Measurements from ENCODE around the gene TRIL. TPM values are rescaled to one million over a fixed set of nuclear protein-coding genes. Genes with fewer than 3 reads are reported as not detected.

The TRIL gene
- total and polyA plus RNA-seq, 8 donors = 0.92 to 26.1 (median 1.3) TPM; not detected in 1

DNA sequence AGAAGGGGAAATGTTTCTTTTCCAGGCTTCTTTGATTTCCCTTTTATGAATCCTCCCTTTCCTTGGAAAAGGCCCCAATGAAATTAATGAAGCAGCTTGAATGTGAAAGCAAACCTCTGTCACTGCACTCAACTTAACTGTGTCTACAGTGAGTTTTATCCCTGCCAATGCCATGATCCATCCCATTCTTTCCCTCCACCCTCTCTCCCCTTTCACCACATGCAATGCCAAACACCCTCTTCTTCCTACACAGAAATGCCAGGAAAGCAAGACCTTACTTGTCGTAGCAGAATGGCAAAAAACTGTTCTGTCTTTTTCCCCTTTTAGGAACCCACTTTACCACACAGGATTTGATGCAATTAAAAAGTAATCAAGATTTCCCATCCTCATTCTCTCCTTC is 47.3 kb upstream of the TRIL start:
- Histone ChIP-seq H3K9me3 (no peaks in the 10 kb centered on the region), H3K36me3 (no peaks in the 10 kb centered on the region), H3K4me3 (no peak overlapping the region), H3K4me1 (no peaks in the 10 kb centered on the region), H3K27ac (no peak overlapping the region), H3K27me3 (no peaks in the 10 kb centered on the region)
- TF ChIP-seq, protein P1, sequence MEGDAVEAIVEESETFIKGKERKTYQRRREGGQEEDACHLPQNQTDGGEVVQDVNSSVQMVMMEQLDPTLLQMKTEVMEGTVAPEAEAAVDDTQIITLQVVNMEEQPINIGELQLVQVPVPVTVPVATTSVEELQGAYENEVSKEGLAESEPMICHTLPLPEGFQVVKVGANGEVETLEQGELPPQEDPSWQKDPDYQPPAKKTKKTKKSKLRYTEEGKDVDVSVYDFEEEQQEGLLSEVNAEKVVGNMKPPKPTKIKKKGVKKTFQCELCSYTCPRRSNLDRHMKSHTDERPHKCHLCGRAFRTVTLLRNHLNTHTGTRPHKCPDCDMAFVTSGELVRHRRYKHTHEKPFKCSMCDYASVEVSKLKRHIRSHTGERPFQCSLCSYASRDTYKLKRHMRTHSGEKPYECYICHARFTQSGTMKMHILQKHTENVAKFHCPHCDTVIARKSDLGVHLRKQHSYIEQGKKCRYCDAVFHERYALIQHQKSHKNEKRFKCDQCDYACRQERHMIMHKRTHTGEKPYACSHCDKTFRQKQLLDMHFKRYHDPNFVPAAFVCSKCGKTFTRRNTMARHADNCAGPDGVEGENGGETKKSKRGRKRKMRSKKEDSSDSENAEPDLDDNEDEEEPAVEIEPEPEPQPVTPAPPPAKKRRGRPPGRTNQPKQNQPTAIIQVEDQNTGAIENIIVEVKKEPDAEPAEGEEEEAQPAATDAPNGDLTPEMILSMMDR (IDR thresholded peaks at IDR 0.05) = no peak
- TF ChIP-seq EP300 (IDR thresholded peaks at IDR 0.05) = no peak
- TF ChIP-seq POLR2AphosphoS5 (IDR thresholded peaks at IDR 0.05) = no peak
- no peak for TF ChIP-seq POLR2A (IDR thresholded peaks at IDR 0.05)
- intact Hi-C loops (cut with DNase I; ENCODE audit: low total_unique reads) = no loop called here
- no peak for DNase-seq
- 60 to 76% (median 73%) methylated on average over 1 of the region's 1 CpG for WGBS, 5 donors

DNA sequence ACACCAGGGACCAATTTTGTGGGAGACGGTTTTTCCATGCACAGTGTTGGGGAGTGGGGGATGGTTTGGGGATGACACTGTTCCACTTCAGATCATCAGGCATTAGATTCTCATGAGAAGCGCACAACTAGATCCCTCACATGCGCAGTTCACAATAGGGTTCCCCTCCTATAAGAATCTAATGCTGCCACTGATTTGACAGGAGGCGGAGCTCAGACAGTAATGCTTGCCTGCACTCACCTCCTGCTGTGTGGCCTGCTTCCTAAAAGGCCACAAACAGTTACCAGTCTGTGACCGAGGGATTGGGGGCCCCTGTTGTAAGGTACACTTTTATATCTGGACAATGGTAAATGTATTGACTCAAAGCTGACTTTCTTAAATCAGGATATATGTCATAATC is 45.6 kb upstream of the TRIL start:
- DNase-seq = no peak
- no peaks in the 10 kb centered on the region for H3K27me3 ChIP-seq
- TF ChIP-seq, protein P1 (IDR thresholded peaks at IDR 0.05) = no peak
- TF ChIP-seq EP300 (IDR thresholded peaks at IDR 0.05) (no peak), POLR2AphosphoS5 (IDR thresholded peaks at IDR 0.05) (no peak), POLR2A (IDR thresholded peaks at IDR 0.05) (no peak)
- H3K9me3 ChIP-seq = no peaks in the 10 kb centered on the region
- H3K4me1 ChIP-seq = peaks cover 0 to 1% (median 0%) of the 10 kb centered on the region in 4 donors
- intact Hi-C loops (cut with DNase I; ENCODE audit: low total_unique reads) = no loop called here
- no peaks in the 10 kb centered on the region for H3K36me3 ChIP-seq
- 83 to 94% (median 88%) methylated on average over 5 of the region's 5 CpGs for WGBS, 5 donors
- no peak overlapping the region for H3K27ac ChIP-seq
- H3K4me3 ChIP-seq = no peak overlapping the region

DNA sequence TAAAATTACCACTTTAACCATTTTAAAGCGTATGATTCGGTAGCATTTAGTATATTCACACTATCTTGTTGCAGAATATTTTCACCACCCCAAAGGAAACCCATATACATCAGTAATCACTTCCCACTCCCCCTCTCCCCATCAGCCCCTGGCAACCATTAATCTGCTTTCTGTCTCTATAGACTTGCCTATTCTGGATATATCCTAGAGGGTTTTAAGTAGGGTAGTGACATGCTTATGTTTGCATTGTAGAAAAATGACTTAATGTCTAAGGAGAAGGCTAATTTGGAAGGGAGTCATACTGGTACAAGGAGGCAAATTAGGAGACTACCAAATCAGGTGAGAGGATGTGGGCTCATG is 42.6 kb upstream of the TRIL start:
- no peaks in the 10 kb centered on the region for H3K9me3 ChIP-seq
- intact Hi-C loops (cut with DNase I; ENCODE audit: low total_unique reads) = no loop called here
- H3K27ac ChIP-seq = no peak overlapping the region
- peaks cover 5 to 15% (median 10%) of the 10 kb centered on the region in 4 donors for H3K4me1 ChIP-seq
- H3K27me3 ChIP-seq = no peaks in the 10 kb centered on the region
- TF ChIP-seq POLR2AphosphoS5 (IDR thresholded peaks at IDR 0.05) (no peak), EP300 (IDR thresholded peaks at IDR 0.05) (no peak), POLR2A (IDR thresholded peaks at IDR 0.05) (no peak)
- TF ChIP-seq, protein P1 (IDR thresholded peaks at IDR 0.05) = no peak
- H3K4me3 ChIP-seq = no peak overlapping the region
- H3K36me3 ChIP-seq = no peaks in the 10 kb centered on the region
- DNase-seq = no peak
- WGBS, 5 donors = 94 to 98% (median 96%) methylated on average over 2 of the region's 2 CpGs

DNA sequence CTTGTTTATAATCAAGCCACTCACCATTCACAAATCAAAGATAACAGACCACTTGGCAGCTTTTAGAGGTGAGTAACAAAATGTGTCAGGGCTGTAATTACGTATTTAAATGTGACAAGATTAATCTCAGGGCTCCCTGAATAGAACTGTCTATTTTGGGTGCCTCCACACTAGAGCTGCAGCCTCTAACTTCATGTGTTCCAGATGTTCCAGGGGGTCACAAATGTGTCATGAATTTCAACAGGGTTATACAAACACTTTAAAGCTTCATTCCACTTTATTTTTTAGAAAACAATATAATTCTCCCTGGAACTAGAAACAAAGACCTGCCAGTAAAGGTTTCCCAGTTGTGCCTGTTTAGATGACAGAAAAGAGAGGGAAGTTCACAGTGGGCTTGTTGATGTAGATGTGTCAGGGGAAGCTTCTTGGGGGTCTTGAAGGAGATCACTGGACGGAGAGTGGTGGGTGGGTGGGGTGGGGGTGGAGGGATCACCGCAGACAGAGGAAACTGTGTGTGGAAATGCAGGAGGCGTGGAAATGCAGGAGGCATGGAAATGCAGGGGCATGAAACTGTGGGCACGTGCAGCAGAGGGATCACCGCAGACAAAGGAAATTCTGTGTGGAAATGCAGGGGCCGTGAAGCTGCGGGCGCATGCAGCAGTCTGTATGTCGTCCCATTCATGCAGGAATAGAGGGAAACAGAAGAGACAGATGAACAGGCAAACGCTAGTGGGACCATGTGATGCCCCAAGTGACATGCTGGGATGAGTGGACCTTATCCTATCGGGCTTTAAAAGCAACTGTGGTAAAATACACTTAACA is 42.0 kb upstream of the TRIL start:
- no peak overlapping the region for H3K27ac ChIP-seq
- no peaks in the 10 kb centered on the region for H3K9me3 ChIP-seq
- H3K36me3 ChIP-seq = no peaks in the 10 kb centered on the region
- H3K4me1 ChIP-seq = peaks cover 5 to 15% (median 10%) of the 10 kb centered on the region in 4 donors
- DNase-seq = no peak
- intact Hi-C loops (cut with DNase I; ENCODE audit: low total_unique reads) = no loop called here
- no peaks in the 10 kb centered on the region for H3K27me3 ChIP-seq
- no peak overlapping the region for H3K4me3 ChIP-seq
- no peak for TF ChIP-seq EP300 (IDR thresholded peaks at IDR 0.05)
- TF ChIP-seq POLR2A (IDR thresholded peaks at IDR 0.05) = no peak
- TF ChIP-seq, protein P1 (IDR thresholded peaks at IDR 0.05) = no peak
- no peak for TF ChIP-seq POLR2AphosphoS5 (IDR thresholded peaks at IDR 0.05)
- WGBS, 5 donors = 84 to 93% (median 92%) methylated on average over 12 of the region's 12 CpGs

Data from stomach (tissue), 9 donors.